DOHH2 (cell line): ENCODE data around the gene BAZ1A.
A peak's percentile ranks its signal among the peaks of the same experiment; 100 is the strongest.

Experiments used
- H3F3A ChIP-seq: fragments of 200-600 bp; sonication (generic), shearing (Covaris generic); 2 replicates; pipeline ENCODE4 v1.6.0; 2016; ENCODE audit warnings: antibody characterized with exemption, mild to moderate bottlenecking; ENCODE audit not compliant: control insufficient read depth, insufficient read depth
- H3K27ac ChIP-seq: fragments of 200-600 bp; sonication (generic); 2 replicates; pipeline ENCODE4 v1.5.1; 2014; ENCODE audit warnings: low read depth, mild to moderate bottlenecking, low read length, moderate library complexity
- H3K27me3 ChIP-seq: fragments of 200-600 bp; sonication (generic); 2 replicates; pipeline ENCODE4 v1.6.1; 2014; ENCODE audit warnings: mild to moderate bottlenecking, low read length, mixed read lengths; ENCODE audit not compliant: control insufficient read depth
- H3K36me3 ChIP-seq: fragments of 200-600 bp; sonication (generic); 2 replicates; pipeline ENCODE4 v1.6.1; 2014; ENCODE audit warnings: mild to moderate bottlenecking, low read length, moderate library complexity, mixed read lengths; ENCODE audit not compliant: control insufficient read depth
- H3K4me1 ChIP-seq: fragments of 200-600 bp; sonication (generic); 2 replicates; pipeline ENCODE4 v1.6.1; 2014; ENCODE audit warnings: mild to moderate bottlenecking, low read length, mixed read lengths; ENCODE audit not compliant: control insufficient read depth
- H3K4me2 ChIP-seq: fragments of 200-600 bp; sonication (generic); 2 replicates; pipeline ENCODE4 v1.6.0; 2014; ENCODE audit warnings: mild to moderate bottlenecking, low read length, moderate library complexity
- H3K4me3 ChIP-seq: fragments of 200-600 bp; sonication (generic); 2 replicates; pipeline ENCODE4 v1.5.1; 2014; ENCODE audit warnings: mild to moderate bottlenecking, low read length, mixed read lengths
- H3K79me2 ChIP-seq: fragments of 200-600 bp; sonication (generic); 2 replicates; pipeline ENCODE4 v1.6.1; 2014; ENCODE audit warnings: mild to moderate bottlenecking, low read length, mixed read lengths; ENCODE audit not compliant: control insufficient read depth
- H3K9me2 ChIP-seq: fragments of 200-600 bp; sonication (generic); replicated peaks from 2 replicates; pipeline ENCODE4 v1.6.1; 2014; ENCODE audit warnings: mild to moderate bottlenecking, low read length, mixed read lengths; ENCODE audit not compliant: control insufficient read depth
- H3K9me3 ChIP-seq: fragments of 200-600 bp; sonication (generic); 2 replicates; pipeline ENCODE4 v1.6.1; 2014; ENCODE audit warnings: antibody characterized with exemption, low read length, mixed read lengths; ENCODE audit not compliant: control insufficient read depth, insufficient read depth
- H4K20me1 ChIP-seq: fragments of 200-600 bp; sonication (generic); 2 replicates; pipeline ENCODE4 v1.6.0; 2014; ENCODE audit warnings: low read depth, mild to moderate bottlenecking, antibody characterized with exemption, low read length, moderate library complexity; ENCODE audit not compliant: control insufficient read depth, insufficient read depth
- CTCF ChIP-seq: fragments of 200-600 bp; sonication (generic); IDR thresholded peaks from one replicate; pipeline ENCODE4 v1.5.1; 2014; ENCODE audit warnings: antibody characterized with exemption, mild to moderate bottlenecking, low read depth, low read length; ENCODE audit not compliant: poor library complexity, severe bottlenecking
- EZH2phosphoT487 ChIP-seq: fragments of 200-600 bp; sonication (generic); IDR thresholded peaks from 2 replicates; pipeline ENCODE4 v1.6.1; 2017; ENCODE audit warnings: borderline replicate concordance, mild to moderate bottlenecking, antibody characterized with exemption, low read length, moderate library complexity, mixed read lengths

Gene BAZ1A

DNA sequence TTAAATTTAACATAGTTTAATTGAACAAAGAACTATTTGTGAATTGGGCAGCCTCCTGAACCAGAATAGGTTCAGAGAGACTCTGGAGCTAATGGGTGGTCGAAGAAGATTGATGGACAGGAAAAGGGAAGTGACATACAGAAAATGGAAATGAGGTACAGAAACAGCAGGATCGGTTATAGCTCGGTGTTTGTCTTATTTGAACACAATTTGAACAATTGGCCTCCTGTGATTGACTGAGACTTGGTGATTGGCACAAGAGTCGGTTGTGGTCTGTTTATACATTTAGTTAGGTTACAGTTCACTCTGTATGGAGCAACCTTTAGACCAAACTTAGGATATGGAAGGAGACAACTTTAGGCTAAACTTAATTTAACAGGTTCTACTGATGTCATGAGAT, 142.4 kb downstream of the BAZ1A start:
- peaks cover 21% of the 10 kb centered on the region for H3K4me1 ChIP-seq
- no peak overlapping the region for H3K27ac ChIP-seq
- no peaks in the 10 kb centered on the region for H3K27me3 ChIP-seq
- H3F3A ChIP-seq, result 0 out of 2 replicates have a peak, but pooled peaks cover 3% of the 10 kb centered on the region
- peak overlapping the region; percentile 31 for H3K4me3 ChIP-seq
- no peaks in the 10 kb centered on the region for H3K9me2 ChIP-seq
- no peaks in the 10 kb centered on the region for H4K20me1 ChIP-seq
- TF ChIP-seq EZH2phosphoT487 (no peak), CTCF (no peak)
- H3K36me3 ChIP-seq, result no peaks in the 10 kb centered on the region
- peak overlapping the region; percentile 57 for H3K4me2 ChIP-seq
- H3K9me3 ChIP-seq, result no peaks in the 10 kb centered on the region
- H3K79me2 ChIP-seq, result no peaks in the 10 kb centered on the region

GRCh38 chr14:34723867-34724266, 151.3 kb downstream of the BAZ1A start:
- no peaks in the 10 kb centered on the region for H3K9me2 ChIP-seq
- no peaks in the 10 kb centered on the region for H3K27me3 ChIP-seq
- no peak overlapping the region for H3K4me3 ChIP-seq
- TF ChIP-seq CTCF (no peak), EZH2phosphoT487 (no peak)
- no peaks in the 10 kb centered on the region for H3K36me3 ChIP-seq
- no peaks in the 10 kb centered on the region for H3F3A ChIP-seq
- H3K79me2 ChIP-seq, result no peaks in the 10 kb centered on the region
- H4K20me1 ChIP-seq, result no peaks in the 10 kb centered on the region
- H3K27ac ChIP-seq, result no peak overlapping the region
- H3K4me2 ChIP-seq, result no peak overlapping the region
- no peaks in the 10 kb centered on the region for H3K9me3 ChIP-seq
- peaks cover 8% of the 10 kb centered on the region for H3K4me1 ChIP-seq

DNA sequence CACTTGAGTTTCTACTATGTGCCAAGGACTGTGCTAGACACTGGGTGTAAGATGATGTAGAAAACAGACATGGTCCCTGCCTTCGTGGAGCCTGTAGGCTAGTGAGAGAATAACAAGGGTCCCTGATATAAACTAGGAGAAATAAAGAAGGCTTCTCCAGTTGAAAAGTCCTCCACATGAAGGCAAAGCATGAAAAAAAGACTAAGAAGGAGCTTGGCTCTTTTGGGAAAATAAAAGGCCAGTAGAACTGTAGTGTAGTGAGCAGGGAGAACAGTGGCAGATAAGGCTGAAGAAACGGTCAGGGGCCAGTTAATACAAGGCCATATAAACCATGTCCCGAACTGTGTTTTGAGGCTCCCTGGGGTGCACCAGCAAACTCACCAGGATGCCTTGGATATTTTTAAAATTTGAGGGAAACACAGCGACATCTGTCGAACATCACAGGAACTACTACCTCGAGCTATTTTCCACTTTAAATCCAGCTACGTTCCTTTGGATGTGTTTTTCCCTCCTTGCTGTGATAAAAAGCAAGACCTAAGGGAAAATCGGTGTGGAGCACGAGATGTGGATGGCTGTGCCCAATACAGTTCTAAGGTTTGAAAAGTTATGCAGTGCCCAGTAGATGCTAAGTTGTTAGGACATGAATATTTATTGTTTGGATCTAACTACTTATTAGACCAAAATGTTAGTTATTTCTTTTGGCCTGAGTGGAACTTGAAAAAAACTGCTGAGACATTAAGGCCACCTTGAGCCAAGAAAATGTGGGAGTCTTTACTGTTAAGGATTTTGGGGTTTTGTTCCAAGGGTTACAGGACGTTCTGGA, 152.2 kb downstream of the BAZ1A start:
- H3K4me3 ChIP-seq, result no peak overlapping the region
- H3F3A ChIP-seq, result no peaks in the 10 kb centered on the region
- H3K4me2 ChIP-seq, result peak overlapping the region; percentile 3; the same call in 1 of the 2 replicates
- H3K9me3 ChIP-seq, result no peaks in the 10 kb centered on the region
- H3K79me2 ChIP-seq, result no peaks in the 10 kb centered on the region
- H3K9me2 ChIP-seq, result no peaks in the 10 kb centered on the region
- no peak for TF ChIP-seq EZH2phosphoT487
- peak; percentile 86 for TF ChIP-seq CTCF
- no peak overlapping the region for H3K27ac ChIP-seq
- no peaks in the 10 kb centered on the region for H4K20me1 ChIP-seq
- peaks cover 7% of the 10 kb centered on the region for H3K4me1 ChIP-seq
- H3K27me3 ChIP-seq, result no peaks in the 10 kb centered on the region
- no peaks in the 10 kb centered on the region for H3K36me3 ChIP-seq
